SHP77 (cell line): Measurements from ENCODE around the gene DMRT2.

Experiments
- DNase-seq, 2 experiments: peaks; one replicate each; lab custom pipeline; 2025; lab: John Stamatoyannopoulos, UW

Gene DMRT2

GRCh38 chr9:1047591-1048230, 2.4 kb upstream of the DMRT2 start:
- no peak for DNase-seq

- no peak for DNase-seq
Measured at GRCh38 chr9:1048231-1048619, 1.9 kb upstream of the DMRT2 start.

- DNase-seq = no peak
Measured at GRCh38 chr9:1048811-1049210, 1.3 kb upstream of the DMRT2 start.

DNA sequence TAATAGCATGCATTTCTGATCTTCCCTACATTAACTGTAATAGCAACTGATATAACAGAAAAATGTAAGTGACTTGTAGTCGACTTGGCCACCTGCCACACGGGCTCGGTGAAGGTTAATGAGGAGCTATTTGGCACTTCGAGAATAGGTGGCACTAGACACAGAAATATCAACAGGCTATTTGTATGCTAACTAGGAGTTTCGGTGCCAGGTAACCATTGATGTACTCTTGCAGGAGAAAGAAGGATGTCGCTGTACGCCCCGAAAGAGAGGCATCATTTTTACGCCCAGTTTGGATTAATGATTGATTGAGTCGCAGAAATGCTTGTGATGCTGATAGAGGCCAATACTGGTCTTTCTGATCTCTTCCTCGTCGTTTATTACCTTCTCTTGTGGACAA, 516 bp upstream of the DMRT2 start:
- DNase-seq = no peak

DNA sequence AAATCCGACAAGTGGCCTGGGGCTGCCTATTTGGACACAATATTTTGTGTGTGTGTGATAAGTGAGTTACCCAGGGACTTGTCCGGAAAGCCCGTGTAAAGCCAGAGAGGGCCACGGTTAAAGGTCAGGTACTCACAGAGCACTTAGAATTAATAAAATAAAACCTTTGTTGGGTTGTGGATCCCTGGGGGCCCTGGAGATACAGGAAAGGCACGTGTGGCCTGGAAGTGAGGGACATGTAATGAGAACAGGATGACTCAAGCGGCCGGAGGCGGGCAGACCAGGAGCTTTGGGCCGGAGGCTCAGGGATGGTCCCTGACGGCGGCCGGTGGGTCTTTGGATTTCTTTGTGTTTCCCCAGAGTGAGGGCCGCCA, 1.0 kb downstream of the DMRT2 start:
- no peak for DNase-seq

DNA sequence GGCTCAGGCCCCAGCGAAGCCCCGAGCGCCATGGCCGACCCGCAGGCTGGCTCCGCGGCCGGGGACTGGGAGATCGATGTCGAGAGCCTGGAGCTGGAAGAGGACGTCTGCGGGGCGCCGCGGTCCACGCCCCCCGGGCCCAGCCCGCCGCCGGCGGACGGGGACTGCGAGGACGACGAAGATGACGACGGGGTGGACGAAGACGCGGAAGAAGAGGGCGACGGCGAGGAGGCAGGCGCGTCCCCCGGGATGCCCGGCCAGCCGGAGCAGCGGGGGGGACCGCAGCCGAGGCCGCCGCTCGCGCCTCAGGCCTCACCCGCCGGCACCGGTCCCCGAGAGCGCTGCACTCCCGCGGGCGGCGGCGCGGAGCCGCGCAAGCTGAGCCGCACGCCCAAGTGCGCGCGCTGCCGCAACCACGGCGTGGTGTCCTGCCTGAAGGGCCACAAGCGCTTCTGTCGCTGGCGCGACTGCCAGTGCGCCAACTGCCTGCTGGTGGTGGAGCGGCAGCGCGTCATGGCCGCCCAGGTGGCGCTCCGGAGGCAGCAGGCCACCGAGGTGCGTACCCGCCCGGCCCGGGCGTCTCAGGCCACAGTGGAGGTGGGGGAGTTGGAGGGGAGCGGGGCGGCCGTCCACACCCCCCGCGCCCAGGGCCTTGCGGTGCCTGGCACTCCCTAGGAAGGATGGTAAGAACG, 1.6 kb downstream of the DMRT2 start:
- DNase-seq = no peak

DNA sequence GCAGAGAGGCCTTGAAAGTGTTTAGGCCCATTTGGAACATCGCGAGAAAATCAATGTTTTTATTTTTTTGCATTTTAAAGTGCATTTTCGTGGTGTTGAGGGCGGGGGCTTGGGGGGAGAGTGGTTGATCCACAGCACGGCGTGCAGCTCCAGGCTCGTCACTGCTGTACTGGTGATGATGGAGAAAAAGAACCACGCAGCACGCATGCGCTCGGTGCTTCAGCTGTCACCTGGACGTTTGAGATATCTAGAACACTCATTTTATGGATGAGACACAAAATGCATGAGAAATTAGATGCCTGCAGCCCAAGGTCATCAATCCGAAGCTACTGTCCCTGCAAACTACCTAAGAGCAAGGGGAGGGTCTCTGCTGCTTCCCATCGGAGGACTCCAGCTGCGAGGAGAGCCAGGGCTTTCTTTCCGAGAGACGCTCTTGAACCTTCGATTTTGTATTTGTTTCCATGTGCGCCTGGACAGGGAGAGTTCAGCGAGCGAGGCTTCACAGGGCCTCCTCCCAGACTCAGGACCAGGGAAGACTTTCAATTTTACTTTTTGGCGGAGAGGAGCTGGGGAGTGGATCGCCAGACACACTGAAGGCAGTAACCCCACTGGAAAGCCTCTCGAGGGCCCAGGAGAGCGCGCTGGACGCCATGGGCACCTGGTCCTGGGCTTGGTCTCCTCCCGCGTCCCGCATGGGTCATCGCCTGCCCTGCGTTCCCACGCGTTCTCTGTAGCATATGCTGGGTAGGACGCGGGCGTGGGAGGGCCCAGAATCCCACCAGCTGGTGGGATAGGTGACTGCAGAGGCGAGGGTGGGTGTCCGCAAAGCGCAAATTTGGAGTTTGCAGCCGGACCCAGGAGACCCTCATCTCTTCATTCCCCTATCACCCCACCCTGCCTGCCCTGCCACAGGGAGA, 2.5 kb downstream of the DMRT2 start:
- no peak for DNase-seq

DNA sequence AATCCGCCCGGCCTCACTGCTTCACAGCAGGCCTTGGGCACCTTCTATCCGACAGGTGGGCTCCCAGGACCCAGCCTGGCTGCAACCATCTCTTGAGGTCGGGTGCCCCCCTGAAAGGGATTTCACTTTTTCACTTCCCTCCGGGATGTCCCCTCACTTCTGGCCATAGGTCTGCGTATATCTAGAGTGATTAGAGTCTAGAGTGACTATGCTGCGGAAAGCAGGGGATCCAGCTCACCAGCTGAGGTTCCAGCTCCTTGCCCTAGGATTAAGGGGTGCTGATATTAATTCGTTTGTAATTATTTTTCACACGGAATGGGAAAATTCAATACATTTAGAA, 3.1 kb downstream of the DMRT2 start:
- no peak for DNase-seq

- no peak for DNase-seq
Measured at GRCh38 chr9:1053986-1054425, 3.8 kb downstream of the DMRT2 start.

DNA sequence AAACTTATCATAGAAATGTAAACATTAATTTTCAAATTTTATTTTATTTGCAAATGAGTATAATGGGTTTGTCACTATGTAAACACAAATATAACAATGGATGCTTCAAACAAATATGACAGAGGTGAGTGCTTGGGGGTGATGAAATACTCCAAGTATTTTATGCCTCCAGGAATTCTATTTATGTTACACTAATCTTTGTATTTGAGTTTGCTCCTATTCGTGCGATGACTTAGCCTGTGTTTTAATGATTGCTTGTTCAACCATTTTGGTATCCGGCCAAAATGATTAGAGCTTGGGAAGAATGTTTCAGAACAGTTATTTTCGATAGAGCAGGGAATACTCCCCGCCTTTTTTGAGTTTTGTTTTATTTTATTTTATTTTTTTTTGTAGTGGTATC, 5.0 kb downstream of the DMRT2 start:
- no peak for DNase-seq

DNA sequence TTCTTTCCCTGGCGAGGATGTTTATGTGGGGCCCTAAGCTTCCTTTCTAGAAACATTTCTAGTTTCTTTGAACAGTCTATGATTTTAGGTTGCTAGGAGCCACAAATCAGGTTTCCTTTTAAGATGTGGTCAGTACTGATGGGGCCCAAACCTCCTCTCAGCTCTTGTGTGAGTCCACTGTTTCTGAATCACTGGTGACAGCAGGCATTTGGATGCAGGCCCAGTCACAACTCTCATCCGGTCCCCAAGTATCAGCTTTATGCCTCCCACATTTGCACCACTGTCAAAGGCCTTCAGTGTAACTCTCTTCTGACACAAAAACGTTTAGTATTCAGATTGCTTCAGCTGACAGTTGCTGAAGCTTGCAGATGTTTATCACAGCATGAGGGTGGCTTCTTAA, 7.8 kb downstream of the DMRT2 start:
- DNase-seq = no peak

GRCh38 chr9:1058826-1059487, 8.8 kb downstream of the DMRT2 start:
- DNase-seq = no peak

DNA sequence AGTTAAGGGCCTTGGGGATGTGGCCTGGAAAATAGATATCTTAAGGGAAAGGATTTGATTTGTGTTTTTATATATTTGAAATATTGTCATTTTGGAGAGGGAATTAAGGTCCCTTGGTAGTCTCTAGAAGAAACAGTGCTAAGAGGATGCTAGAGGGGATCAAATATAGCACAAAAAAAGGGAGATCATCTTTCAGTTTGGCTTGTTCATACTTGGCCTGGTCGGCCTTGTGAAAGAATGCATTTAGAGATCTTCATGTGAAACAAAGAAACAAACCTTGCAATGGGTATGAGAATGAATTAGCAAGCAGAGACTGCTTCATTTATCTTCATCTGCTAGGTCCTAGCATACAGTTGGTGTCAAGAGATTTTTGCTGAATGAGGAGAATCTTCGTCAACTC, 15.0 kb downstream of the DMRT2 start:
- no peak for DNase-seq

GRCh38 chr9:1070692-1071091, 20.5 kb downstream of the DMRT2 start:
- no peak for DNase-seq

DNA sequence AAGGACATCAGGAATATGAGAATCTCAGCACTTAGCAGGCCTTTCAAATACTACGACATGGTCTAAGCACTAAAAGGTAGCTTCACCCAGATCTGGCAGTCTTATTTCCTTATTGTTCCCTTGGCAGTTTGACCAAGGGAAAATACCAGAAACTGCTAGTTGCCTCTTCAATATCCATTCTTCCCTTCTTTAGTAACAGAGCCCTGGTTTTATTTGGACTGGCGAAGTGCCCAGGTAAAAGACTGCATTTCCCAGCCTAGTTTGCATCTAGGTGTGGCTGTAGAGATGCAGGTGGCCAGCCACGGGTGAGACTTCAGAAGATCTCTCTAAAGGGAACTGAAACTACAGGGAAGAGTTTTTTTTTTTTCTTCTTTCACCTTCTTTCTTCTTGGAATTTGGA, 21.6 kb downstream of the DMRT2 start:
- DNase-seq = no peak

- DNase-seq = no peak
Measured at GRCh38 chr9:1073497-1073896, 23.3 kb downstream of the DMRT2 start.

GRCh38 chr9:1077616-1078015, 27.5 kb downstream of the DMRT2 start:
- DNase-seq = no peak

DNA sequence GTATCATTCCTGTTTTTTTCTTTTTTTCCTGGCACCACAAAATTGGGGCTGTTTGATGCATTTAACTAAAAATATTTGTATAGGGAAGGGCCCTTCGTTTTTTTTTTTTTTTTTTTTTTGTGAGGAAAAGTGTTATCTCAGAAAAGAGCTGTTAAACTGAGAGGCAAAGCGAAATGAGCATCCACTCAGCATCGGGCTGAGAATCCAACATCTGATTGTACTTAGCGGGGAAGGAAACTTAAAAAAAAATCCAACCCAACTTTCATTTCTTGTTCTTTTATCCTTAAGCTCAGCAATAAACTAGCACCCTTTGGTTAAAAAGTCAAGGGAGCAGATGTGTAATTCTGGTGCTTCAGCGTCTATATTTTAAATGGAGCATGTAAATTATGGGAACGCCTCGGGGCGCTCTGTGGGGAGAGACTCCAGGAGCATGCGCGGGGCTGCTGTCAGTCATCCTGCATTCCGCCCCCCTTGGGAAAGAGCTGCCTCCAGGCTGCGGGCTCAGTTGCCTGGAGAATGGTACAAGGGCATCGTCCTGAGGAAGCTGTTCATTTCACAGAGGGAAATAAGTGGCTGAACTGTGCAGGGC, 33.3 kb downstream of the DMRT2 start:
- DNase-seq = no peak

DNA sequence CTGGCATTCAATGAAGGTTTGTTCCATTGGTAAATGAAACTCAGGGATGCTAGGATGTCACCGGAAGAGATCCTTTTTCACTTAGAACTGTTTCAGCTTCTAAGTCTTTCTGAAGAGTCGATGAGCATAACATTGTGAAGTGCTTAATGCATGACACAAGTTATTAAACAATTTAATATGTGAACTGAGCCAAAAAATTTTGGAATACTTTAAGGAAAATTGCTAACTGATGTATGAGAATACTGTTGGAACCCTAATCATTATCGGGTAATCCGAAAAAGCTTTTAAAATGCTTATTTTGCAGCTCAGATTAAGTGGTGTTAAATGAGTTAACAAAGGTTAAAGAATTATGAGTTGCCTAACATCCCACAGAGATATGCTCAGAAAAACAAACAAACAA, 34.9 kb downstream of the DMRT2 start:
- no peak for DNase-seq

GRCh38 chr9:1086517-1086916, 36.4 kb downstream of the DMRT2 start:
- no peak for DNase-seq

GRCh38 chr9:1087120-1087881, 37.1 kb downstream of the DMRT2 start:
- DNase-seq = no peak
